Measurements from ENCODE around the gene DCP1B.

The DCP1B gene

DNA sequence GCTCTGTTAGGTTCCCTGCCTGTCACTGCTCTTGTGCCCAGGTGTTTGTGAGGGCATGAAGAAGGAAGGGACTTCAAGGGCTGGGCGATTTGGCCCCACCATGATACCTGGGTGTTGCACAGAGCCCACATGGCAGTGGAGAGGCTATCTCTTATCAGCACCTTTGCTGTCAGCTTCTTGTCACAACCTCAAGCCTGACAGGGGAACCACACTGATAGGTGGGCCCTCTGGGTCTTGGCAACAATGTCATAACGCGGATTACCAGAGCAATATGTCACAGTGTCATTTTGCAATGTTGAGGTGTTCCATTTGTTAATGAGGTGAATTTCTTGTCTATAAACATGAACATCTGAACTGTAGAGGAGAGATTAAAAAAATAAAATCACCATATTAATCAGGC is 25.6 kb upstream of the DCP1B start:
- TF ChIP-seq, protein P1, sequence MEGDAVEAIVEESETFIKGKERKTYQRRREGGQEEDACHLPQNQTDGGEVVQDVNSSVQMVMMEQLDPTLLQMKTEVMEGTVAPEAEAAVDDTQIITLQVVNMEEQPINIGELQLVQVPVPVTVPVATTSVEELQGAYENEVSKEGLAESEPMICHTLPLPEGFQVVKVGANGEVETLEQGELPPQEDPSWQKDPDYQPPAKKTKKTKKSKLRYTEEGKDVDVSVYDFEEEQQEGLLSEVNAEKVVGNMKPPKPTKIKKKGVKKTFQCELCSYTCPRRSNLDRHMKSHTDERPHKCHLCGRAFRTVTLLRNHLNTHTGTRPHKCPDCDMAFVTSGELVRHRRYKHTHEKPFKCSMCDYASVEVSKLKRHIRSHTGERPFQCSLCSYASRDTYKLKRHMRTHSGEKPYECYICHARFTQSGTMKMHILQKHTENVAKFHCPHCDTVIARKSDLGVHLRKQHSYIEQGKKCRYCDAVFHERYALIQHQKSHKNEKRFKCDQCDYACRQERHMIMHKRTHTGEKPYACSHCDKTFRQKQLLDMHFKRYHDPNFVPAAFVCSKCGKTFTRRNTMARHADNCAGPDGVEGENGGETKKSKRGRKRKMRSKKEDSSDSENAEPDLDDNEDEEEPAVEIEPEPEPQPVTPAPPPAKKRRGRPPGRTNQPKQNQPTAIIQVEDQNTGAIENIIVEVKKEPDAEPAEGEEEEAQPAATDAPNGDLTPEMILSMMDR (IDR thresholded peaks at IDR 0.05), result no peak

- TF ChIP-seq, protein P1 (IDR thresholded peaks at IDR 0.05), result no peak
These were observed 23.1 kb upstream of the DCP1B start for GRCh38 chr12:2027351-2027750.

DNA sequence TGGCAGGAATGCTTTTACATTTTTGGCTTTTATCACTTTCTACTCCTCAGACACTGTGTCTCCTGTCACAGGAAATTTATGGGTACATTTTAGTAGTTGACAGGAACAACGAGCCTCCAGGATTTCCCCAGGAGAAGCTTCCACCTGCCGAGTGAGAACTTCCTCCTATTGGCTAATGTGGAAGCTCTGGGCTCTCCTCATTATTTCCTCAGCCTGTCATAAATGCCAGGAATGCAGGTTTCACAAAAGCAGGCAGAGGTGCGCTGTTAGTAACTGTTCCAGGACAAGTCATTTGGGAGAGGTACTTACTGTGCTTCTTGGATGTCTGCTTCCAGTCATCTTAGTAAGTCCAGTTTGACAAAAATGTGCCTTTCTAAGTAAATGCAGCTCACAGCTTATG is 19.1 kb upstream of the DCP1B start:
- TF ChIP-seq, protein P1 (IDR thresholded peaks at IDR 0.05), result no peak

DNA sequence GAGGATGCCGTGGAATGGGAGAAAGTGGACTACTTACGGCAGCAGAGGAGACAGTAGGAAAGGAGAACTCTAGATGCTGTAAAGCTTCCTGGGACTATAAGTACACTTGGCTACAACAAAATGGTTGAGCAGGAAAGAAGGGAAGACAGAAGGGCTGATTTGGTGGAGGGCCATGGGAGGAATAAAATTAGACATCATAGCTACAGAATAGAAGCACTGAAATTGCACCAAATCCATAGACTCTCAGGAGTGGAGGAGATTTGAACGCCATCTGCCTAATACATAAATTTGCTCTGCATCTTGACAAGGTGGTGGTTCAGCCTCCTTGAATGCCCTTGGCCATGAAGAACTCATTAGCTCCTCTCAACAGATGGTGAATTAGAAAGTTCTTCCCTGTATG is 16.3 kb upstream of the DCP1B start:
- TF ChIP-seq, protein P1 (IDR thresholded peaks at IDR 0.05), result no peak

DNA sequence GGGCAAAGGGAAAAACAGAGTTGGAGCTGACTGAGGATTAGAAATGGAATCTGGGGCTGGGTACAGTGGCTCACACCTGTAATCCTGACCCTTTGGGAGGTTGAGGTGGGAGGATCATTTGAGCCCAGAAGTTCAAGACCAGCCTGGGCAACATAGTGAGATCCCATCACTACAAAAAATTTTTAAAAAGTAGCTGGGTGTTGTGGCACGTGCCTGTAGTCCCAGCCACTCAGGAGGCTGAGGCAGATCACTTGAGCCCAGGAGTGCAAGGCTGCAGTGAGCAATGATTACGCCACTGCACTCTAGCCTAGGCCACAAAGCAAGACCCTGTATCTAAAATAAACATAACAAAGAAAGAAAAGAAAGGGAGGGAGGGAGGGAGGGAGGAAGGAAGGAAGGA is 14.9 kb upstream of the DCP1B start:
- TF ChIP-seq, protein P1 (IDR thresholded peaks at IDR 0.05), result no peak

- TF ChIP-seq, protein P1 (IDR thresholded peaks at IDR 0.05), result no peak
These were observed 14.1 kb upstream of the DCP1B start for GRCh38 chr12:2018391-2018790.

DNA sequence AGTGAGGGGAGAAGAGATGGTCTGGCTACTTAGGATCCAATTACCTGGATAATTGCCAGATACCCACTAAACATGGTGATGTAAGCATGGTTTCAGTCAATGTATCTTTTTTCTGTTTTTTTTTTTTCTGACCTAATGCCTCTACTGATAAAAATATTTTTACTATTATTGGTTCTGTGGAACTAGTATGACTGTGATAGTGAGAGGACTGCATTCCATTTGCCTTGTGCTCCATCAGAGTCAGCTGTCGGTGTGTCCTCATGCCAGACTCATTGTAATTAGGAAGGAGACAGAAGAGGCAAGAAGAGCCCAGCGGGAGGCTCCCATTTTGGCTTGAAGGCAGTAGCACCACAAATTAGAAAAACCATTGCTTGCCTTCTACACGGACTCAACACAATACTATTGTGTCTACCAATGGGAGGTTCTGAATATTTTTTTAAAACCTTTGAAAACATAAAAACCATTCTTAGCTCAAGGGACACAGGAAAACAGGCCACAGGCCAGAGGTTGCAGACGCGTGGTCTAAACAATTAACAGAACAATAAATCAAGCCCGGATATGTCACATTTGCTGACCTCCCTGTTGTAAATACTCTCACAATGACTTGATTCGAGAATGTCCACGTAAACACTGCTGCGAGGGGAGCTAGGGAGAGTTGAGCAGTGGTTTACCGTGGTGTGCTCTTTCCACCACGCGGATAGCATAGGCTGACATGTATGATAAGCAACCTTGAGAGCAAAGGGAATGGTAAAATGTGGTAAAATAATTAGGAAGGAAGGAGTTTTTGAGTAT is 13.5 kb upstream of the DCP1B start:
- TF ChIP-seq, protein P1 (IDR thresholded peaks at IDR 0.05), result no peak

All from LNCAP (cell line).